Superior temporal gyrus (tissue), 1 donor: ENCODE data around the gene REV3L.
"Not testable (repeated sequence)": the region's sequence is repeated elsewhere in the genome, so short reads cannot be mapped to it uniquely, and the experiment has no call there.

Experiments
- DNase-seq: peaks from one replicate; pipeline ENCODE4 v3.0.0-alpha.2; 2016; ENCODE audit errors: extremely low spot score

REV3L gene, protein sequence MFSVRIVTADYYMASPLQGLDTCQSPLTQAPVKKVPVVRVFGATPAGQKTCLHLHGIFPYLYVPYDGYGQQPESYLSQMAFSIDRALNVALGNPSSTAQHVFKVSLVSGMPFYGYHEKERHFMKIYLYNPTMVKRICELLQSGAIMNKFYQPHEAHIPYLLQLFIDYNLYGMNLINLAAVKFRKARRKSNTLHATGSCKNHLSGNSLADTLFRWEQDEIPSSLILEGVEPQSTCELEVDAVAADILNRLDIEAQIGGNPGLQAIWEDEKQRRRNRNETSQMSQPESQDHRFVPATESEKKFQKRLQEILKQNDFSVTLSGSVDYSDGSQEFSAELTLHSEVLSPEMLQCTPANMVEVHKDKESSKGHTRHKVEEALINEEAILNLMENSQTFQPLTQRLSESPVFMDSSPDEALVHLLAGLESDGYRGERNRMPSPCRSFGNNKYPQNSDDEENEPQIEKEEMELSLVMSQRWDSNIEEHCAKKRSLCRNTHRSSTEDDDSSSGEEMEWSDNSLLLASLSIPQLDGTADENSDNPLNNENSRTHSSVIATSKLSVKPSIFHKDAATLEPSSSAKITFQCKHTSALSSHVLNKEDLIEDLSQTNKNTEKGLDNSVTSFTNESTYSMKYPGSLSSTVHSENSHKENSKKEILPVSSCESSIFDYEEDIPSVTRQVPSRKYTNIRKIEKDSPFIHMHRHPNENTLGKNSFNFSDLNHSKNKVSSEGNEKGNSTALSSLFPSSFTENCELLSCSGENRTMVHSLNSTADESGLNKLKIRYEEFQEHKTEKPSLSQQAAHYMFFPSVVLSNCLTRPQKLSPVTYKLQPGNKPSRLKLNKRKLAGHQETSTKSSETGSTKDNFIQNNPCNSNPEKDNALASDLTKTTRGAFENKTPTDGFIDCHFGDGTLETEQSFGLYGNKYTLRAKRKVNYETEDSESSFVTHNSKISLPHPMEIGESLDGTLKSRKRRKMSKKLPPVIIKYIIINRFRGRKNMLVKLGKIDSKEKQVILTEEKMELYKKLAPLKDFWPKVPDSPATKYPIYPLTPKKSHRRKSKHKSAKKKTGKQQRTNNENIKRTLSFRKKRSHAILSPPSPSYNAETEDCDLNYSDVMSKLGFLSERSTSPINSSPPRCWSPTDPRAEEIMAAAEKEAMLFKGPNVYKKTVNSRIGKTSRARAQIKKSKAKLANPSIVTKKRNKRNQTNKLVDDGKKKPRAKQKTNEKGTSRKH (N-terminal part only)

DNA sequence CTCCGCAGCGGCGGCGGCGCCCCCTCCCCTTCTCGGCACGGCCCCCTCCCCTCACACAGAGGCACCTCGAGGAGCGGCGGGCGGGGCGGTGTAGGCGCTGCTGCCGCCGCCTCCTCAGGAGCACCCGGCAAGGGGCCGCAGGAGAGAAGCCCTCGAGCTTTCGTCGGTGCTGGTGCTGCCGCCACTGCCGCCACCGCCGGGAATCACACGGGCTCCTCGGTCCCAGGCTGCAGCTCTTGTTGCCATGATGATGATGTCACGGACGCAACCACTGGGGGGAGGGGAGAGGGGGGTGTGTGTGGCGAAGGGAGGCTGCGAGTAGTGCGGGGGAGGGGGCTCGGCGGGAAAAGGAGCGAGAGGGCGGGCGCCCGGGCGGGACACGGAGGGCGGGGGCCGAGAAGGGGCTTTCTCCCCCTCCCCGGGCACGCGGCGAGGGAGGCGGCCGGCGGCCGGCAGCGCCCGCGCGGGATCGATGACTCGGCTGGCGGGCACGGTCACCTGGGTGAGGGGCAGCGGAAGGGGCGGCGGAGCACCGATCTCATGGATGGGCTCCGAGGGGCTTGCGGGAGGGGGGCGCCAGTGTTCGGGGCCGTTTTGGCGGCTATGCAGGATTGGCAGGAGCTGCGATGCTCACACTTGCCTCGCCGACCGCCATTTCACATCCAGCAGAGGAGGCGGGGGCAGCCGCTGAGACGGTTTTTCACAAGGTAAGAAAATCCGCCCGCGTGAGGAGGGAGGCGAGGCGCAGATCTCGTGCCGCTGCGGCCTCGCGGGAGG is at the start of gene REV3L:
TSS of gene REV3L (minus strand) at position 260 of the 777 bp plus-strand sequence. CDS start 330 bp downstream, outside the sequence.
- DNase-seq: peak; percentile 71

DNA sequence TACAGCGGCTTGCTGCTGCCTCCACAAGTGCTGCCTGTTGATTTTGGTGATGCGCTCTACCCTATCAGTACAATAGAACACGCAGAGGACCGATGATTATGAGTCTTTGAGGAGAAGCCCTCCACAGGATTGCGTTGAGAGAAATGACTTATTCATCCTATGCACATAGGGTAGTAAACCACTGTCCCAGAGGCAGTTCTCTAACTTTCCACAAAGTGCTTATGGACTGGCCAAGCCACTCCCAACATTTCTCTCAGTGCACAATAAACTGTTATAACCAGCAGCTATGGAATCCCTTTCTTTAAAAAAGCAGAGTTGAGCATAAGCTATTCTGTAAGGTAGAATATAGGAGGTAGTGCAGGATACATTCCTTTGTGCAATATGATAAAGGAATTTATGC is 48.2 kb upstream of the REV3L start:
- DNase-seq: no peak

DNA sequence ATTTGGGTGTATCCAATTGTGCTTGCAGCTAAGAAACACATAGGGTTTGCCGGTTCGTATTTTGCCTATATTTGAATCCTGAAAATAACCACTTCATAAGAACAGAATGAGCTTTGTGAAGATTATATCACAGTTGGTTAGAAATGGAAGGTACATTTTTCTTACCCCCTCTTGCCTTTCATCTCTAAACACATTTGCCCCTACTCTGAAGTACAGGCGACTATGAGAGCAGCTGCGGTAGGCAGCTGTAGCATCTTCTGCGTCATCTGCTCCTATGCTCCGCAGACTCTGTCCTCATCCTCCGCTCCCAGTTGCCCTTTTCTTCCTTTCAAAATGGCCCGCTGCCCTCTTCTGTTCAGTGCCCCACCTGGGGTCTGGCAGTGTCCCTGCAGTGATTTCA is 47.6 kb upstream of the REV3L start:
- no peak for DNase-seq

GRCh38 chr6:111530218-111530617 is 47.2 kb upstream of the REV3L start:
- no peak for DNase-seq

GRCh38 chr6:111527367-111527766 is 44.3 kb upstream of the REV3L start:
- DNase-seq: no peak

- DNase-seq: no peak
These were observed 41.7 kb upstream of the REV3L start for GRCh38 chr6:111524735-111525134.

GRCh38 chr6:111524252-111524651 is 41.2 kb upstream of the REV3L start:
- DNase-seq: peak; percentile 58

- no peak for DNase-seq
These were observed 40.6 kb upstream of the REV3L start for GRCh38 chr6:111523484-111524167.

DNA sequence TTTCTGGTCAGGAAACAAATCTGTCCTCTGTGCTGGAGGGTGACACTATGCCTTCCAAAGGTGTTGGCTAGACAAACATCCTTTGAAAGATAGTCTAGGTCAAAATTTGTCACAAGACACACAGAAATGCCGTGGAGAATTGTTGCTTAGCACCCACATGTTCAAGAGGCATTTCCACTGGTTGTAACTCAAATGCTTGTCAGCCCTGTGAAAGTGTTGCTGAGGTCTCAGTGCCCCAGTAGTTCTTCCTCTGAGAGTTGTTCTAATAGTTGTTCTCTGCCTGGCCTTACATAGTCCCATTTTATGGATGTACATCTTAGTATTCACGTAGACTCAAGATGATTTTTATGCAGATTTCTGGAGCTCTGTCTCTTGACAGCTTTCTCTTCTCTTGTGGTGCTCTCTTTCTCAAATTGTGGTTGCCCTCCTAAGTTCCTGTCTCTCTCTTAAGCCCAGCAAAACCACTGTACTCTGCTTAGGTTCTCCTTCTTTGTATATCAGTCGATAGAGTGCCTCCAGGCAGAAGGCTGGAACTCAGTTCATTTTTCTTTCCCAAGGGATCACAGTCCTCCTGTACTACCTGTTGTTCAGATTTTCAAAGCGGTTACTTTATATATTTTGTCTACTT is 39.5 kb upstream of the REV3L start:
- no peak for DNase-seq

DNA sequence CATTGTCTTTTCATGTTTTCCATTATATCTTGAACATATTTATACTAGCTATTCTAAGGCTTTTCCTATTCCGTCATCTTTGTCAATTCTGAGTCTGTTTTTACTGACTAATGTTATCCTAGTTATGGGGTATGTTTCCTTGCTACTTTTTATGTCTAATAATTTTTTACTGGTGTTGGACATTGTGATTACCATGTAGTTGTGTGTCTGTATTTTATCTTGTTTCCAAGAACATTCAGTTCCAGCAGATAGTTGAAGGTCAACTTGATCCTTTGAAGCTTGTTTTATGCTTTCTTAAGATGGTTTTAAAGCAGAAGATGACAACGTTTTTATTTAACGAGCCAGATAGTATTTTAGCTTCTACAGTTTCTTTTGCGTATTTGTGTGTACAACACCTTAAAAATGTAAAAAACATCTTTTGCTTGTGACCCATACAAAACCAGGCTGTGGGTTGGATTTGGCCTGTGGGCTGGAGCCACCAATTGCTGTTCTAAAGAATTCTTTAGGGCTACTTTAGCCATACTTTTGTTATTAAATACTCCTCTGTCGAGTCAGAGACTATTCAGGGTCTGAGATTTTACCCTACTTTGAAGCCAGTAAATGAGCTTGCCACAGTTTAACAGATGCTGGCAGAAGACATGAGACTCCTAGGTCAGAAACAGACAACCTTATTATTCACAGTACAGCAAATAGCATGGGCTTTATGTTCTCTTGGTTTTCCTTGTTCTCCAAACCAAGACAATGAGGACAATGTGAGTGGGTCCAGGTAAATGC is 38.7 kb upstream of the REV3L start:
- no peak for DNase-seq

GRCh38 chr6:111520524-111520923 is 37.5 kb upstream of the REV3L start:
- DNase-seq: no peak

DNA sequence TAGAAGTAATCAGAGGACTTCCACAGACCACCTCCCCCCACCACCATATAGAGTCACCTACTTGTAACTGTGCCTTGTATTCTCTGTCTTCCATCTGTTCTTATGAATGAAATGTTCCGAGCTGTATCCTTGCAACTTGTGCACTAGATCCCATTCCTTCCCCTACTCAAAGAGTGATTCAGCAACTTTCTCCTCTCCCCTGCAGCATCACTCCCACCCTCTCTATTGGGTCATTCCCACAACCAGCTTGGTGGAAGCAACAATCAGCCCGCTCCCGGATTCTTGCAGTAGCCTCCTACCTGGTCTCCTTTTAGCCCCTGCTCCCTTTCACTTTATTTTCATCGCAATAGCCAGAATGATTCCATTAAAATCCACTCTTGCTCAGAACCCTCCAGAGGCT is 34.9 kb upstream of the REV3L start:
- no peak for DNase-seq

DNA sequence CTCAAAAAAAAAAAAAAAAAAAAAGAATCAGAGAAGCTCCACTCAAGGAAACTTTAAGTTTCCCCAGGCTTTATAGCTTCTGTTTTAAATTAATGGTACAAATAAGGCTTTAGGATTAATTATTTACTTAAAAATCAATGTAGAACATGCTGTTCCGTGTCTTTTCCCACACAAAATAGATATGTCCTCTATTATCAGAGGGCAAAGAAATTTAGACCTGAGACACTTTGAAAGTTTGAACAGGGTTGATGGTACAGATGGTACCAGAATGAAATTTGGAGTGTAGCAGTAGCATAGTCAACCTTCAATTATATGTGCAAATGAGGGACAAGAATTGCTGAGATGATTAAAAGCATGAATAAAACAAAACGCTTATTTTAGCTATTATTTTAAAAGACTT is 32.2 kb upstream of the REV3L start:
- DNase-seq: no peak

DNA sequence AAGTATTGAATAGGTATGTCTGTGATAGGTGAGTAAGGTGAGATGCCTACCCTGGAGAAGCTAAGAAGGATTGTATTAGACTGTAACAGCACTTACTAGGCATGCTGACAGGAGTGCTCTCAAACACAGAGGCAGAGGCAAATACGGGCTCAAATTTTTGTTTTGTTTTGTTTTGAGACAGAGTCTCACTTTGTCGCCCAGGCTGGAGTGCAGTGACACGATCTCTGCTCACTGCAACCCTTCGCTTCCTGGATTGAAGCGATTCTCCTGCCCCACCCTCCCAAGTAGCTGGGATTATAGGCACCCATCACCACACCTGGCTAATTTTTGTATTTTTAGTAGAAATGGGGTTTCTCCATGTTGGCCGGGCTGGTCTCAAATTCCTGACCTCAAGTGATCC is 31.5 kb upstream of the REV3L start:
- not testable (repeated sequence) for DNase-seq

DNA sequence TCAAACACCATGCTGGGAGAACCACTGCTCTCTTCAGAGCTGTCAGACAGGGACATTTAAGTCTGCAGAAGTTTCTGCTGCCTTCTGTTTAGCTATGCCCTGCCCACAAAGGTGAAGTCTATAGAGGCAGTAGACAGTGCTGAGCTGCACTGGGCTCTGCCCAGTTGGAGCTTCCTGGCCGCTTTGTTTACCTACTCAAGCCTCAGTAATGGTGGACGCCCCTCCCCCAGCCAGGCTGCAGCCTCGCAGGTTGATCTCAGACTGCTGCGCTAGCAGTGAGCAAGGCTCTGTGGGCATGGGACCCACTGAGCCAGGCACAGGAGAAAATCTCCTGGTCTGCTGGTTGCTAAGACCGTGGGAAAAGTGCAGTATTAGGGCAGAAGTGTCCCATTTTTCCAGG is 24.2 kb upstream of the REV3L start:
- DNase-seq: not testable (repeated sequence)

GRCh38 chr6:111505498-111505897 is 22.5 kb upstream of the REV3L start:
- not testable (repeated sequence) for DNase-seq

DNA sequence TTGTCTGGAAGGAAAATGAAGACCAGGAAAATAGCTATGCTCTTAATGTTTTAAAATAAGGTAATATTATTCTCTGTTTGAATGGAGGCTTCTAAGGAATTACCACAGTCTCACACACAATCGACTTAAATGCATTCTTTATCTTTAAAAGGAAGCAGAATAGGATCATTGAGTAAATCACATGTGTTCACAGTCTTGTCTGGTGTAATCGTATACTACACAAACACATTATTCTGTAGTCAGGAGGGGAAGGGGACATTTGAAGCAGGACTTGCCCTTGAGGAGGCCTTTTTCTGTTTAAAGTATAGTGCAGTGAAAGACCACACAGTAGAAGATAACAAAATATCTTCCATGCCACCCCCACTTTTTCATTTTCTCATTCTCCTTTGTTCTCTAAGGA is 20.6 kb upstream of the REV3L start:
- DNase-seq: no peak

DNA sequence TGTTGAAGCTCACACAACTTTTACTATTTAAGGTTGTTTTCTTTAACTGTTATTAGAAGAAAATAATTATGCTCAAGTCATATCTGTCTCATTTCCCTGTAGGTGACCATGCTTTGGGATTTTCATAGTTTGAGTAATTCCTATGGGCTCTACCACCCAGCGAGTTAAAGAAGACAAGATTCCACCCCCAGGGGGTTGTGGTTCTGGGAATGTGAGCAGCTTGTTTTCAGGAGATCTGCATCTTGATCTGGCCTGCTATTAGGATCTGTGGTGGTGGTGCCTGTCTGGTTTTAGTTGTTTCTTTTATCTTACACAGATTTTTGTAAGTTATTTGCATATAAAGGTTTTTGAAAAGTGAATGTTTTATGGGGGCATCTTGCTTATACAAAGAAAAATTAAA is 20.2 kb upstream of the REV3L start:
- no peak for DNase-seq

DNA sequence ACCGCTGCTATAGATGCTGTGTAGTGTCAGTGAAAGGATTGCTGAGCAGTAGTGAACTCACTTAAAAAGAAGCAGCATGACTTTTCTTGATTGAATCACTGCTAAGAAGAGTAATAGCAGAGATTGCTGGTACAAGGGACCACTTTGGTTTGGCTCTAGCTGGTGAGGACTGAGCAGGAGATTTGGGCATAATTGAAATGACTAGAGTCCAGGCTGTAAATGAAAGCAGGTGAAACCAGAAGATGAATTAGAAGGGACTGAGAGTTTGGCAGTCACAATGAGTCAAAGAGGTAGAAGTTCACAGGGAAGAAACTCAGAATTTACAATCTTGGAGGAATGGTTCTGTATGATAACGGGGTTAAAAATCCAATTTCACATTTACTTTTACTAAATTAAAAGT is 19.1 kb upstream of the REV3L start:
- DNase-seq: no peak
